MCF 10A (cell line): ENCODE results near the gene SDHAF3. TPM values are rescaled to one million over a fixed set of nuclear protein-coding genes. Genes with fewer than 3 reads are reported as not detected.

Source experiments
- BruUV-seq: library from RNA; stranded (reverse); fragments of 400-500 nt; replicated peaks from 2 replicates; lab custom pipeline; 2021; lab: Mats Ljungman, UMichigan
- CTCF ChIA-PET: fragments of 300-600 bp; sonication (Branson Sonifier 250); formaldehyde crosslinking; extraction: SDS; loops from one replicate; lab custom pipeline; 2021; ENCODE audit warnings: antibody characterized with exemption, inconsistent platforms; lab: Yijun Ruan, JAX
- POLR2A ChIA-PET: fragments of 300-600, 350-650 bp; sonication (Branson Sonifier 250); formaldehyde crosslinking; extraction: SDS; loops from one replicate; lab custom pipeline; 2020; ENCODE audit warnings: antibody characterized with exemption, inconsistent platforms; lab: Yijun Ruan, JAX
- DNase-seq: peaks from one replicate; pipeline ENCODE4 v3.0.0-alpha.2; 2018; ENCODE audit not compliant: unreplicated experiment
- H3K27ac Mint-ChIP-seq: one replicate; pipeline ENCODE4 v1.8.0; 2022; ENCODE audit warnings: mild to moderate bottlenecking, low read depth, mixed read lengths; ENCODE audit not compliant: unreplicated experiment
- H3K27me3 Mint-ChIP-seq: one replicate; pipeline ENCODE4 v1.8.0; 2022; ENCODE audit warnings: mixed read lengths; ENCODE audit not compliant: insufficient read depth, unreplicated experiment
- H3K36me3 Mint-ChIP-seq: one replicate; pipeline ENCODE4 v1.8.0; 2022; ENCODE audit warnings: mild to moderate bottlenecking, moderate library complexity, mixed read lengths; ENCODE audit not compliant: insufficient read depth, unreplicated experiment
- H3K4me1 Mint-ChIP-seq: one replicate; pipeline ENCODE4 v1.8.0; 2022; ENCODE audit warnings: mixed read lengths; ENCODE audit not compliant: insufficient read depth, unreplicated experiment
- H3K4me3 Mint-ChIP-seq: one replicate; pipeline ENCODE4 v1.8.0; 2022; ENCODE audit warnings: mild to moderate bottlenecking, moderate library complexity, mixed read lengths; ENCODE audit not compliant: unreplicated experiment
- H3K9me3 Mint-ChIP-seq: one replicate; pipeline ENCODE4 v1.8.0; 2022; ENCODE audit warnings: mixed read lengths; ENCODE audit not compliant: unreplicated experiment
- intact Hi-C: fragments of 100-400 bp; cut with micrococcal nuclease; formaldehyde crosslinking; loops from 2 replicates; pipeline ENCODE4 v1.14.1; 2022
- total RNA-seq: library from RNA; stranded (reverse); gene quantifications from 2 replicates; pipeline ENCODE4 v1.2.3, GENCODE V29; 2022
- TF ChIP-seq, protein P1 (sequence below): fragments of 200-600 bp; IDR thresholded peaks from one replicate; pipeline ENCODE4 v1.8.0; 2022; ENCODE audit warnings: antibody characterized with exemption, mild to moderate bottlenecking; ENCODE audit not compliant: unreplicated experiment

Gene SDHAF3
- total RNA-seq, 1 experiment from 2014 or later, result 12.3 TPM

- Mint-ChIP-seq H3K4me1 (peaks cover 5% of the 10 kb centered on the region), H3K9me3 (no peaks in the 10 kb centered on the region), H3K4me3 (no peak overlapping the region), H3K36me3 (no peaks in the 10 kb centered on the region), H3K27me3 (peaks cover 29% of the 10 kb centered on the region), H3K27ac (no peak overlapping the region)
- no peak for DNase-seq
- BruUV-seq, result no TSS peak
- ChIA-PET CTCF (interaction anchor here (0.8 kb wide), 1 partner anchor 15 kb away, joined by 3 read pairs; no protein-coding TSS in a partner anchor), POLR2A (no interaction called here)
- intact Hi-C loops, result no loop called here
- TF ChIP-seq, protein P1, sequence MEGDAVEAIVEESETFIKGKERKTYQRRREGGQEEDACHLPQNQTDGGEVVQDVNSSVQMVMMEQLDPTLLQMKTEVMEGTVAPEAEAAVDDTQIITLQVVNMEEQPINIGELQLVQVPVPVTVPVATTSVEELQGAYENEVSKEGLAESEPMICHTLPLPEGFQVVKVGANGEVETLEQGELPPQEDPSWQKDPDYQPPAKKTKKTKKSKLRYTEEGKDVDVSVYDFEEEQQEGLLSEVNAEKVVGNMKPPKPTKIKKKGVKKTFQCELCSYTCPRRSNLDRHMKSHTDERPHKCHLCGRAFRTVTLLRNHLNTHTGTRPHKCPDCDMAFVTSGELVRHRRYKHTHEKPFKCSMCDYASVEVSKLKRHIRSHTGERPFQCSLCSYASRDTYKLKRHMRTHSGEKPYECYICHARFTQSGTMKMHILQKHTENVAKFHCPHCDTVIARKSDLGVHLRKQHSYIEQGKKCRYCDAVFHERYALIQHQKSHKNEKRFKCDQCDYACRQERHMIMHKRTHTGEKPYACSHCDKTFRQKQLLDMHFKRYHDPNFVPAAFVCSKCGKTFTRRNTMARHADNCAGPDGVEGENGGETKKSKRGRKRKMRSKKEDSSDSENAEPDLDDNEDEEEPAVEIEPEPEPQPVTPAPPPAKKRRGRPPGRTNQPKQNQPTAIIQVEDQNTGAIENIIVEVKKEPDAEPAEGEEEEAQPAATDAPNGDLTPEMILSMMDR, result no peak
Observed at GRCh38 chr7:97079300-97079699, 38.2 kb upstream of the SDHAF3 start.

DNA sequence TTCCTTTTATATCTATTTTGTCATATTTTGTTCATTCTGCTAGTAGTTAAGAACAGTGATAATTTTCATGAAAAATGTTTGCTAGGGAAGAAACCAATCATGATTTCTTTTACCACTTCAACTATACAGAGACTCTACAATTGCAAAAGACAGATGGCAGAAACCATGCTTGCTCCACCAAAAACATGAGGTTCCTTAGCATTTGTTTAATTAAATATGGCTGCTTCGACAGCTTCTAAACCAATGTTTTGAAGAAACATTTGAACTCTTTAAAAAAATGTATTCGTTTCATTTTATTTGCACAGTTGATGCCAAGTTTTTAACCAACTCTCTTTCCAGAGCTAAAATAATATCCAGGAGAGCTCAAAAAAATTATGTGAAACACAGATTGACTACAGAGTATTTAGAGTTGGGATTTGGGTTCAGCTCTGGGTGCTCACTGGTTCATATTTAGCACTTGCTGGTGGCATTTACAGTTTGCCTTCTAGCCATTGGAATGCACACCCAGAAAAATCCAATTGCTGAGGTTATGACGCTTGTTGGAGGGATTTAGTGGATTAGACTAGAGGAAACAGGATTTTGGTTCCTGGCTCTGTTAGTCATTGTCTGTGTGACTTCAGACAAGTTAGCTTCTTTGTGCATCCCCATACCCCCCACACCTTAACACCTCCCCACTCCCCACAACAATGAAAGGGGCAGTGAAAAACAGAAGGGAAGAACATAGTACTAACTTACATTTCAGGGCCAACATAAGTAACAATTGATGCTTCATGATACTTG lies 35.8 kb upstream of the SDHAF3 start:
- TF ChIP-seq, protein P1, result no peak
- DNase-seq, result no peak
- BruUV-seq, result no TSS peak
- peaks cover 5% of the 10 kb centered on the region for H3K4me1 Mint-ChIP-seq
- peaks cover 44% of the 10 kb centered on the region for H3K27me3 Mint-ChIP-seq
- no peak overlapping the region for H3K27ac Mint-ChIP-seq
- ChIA-PET CTCF (interaction anchor here (2.4 kb wide), 1 partner anchor 17 kb away, joined by 16 read pairs; no protein-coding TSS in a partner anchor), POLR2A (no interaction called here)
- no peaks in the 10 kb centered on the region for H3K9me3 Mint-ChIP-seq
- no peak overlapping the region for H3K4me3 Mint-ChIP-seq
- intact Hi-C loops, result no loop called here
- no peaks in the 10 kb centered on the region for H3K36me3 Mint-ChIP-seq

DNA sequence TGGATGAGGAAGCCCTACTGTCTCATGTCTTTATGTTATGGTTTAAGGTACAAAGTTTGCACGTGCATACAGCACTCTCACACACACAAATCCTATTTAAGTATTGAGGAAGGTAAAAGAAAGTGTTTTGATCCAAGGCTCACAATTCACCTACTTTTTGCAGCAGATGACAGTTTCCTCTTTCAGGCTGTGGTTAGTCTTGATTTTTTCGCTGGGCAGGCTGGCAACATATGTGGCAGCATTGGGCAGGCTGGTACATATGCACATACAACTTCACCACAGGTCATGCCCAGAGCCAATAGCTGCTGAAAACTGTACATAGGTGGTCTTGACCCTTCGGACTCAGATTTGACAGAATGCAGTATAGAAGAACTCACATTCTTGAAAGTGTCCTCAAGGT lies 29.1 kb upstream of the SDHAF3 start:
- H3K36me3 Mint-ChIP-seq, result no peaks in the 10 kb centered on the region
- H3K9me3 Mint-ChIP-seq, result no peaks in the 10 kb centered on the region
- no peaks in the 10 kb centered on the region for H3K4me1 Mint-ChIP-seq
- TF ChIP-seq, protein P1, result no peak
- H3K27me3 Mint-ChIP-seq, result peaks cover 88% of the 10 kb centered on the region
- H3K27ac Mint-ChIP-seq, result no peak overlapping the region
- DNase-seq, result no peak
- no TSS peak for BruUV-seq
- CTCF ChIA-PET, result interaction anchor here (1.6 kb wide), 2 partner anchors 22 to 24 kb away, joined by 5 read pairs; no protein-coding TSS in a partner anchor
- no peak overlapping the region for H3K4me3 Mint-ChIP-seq
- POLR2A ChIA-PET, result no interaction called here
- intact Hi-C loops, result no loop called here

DNA sequence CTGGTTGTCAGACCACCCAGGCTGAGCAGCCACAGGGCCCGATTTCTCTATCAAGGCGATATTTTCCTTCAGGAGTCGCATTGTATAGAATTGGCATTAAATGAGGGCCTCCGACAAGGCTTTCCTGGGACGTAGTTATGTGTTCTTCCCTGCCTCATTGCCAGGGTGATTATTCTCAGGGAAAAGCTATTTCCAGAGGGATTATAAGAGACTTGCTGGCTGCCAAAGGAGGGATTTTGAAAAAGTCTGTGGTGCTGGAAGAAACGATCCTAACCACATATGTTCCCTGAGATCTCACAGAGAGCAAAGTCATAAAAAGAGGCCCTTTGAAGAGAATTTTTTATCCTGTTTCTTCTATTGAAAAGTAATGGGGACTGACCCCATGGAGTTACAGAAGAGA lies 27.7 kb upstream of the SDHAF3 start:
- intact Hi-C loops, result no loop called here
- Mint-ChIP-seq H3K36me3 (no peaks in the 10 kb centered on the region), H3K9me3 (no peaks in the 10 kb centered on the region), H3K27ac (no peak overlapping the region), H3K4me1 (no peaks in the 10 kb centered on the region), H3K27me3 (peaks cover 84% of the 10 kb centered on the region), H3K4me3 (no peak overlapping the region)
- no peak for DNase-seq
- no TSS peak for BruUV-seq
- TF ChIP-seq, protein P1, result no peak
- ChIA-PET POLR2A (no interaction called here), CTCF (no interaction called here)
